Effector memory CD8-positive, alpha-beta T cell (primary cell): ENCODE data around the gene CMSS1.

Source experiments
- ATAC-seq: fragments of 150-1000 bp; cut with Tn5 transposase; replicated peaks from 2 replicates; pipeline ENCODE4 v1.10.0; 2021; ENCODE audit warnings: mild to moderate bottlenecking, moderate library complexity
- DNase-seq, 3 experiments: peaks; one replicate each; pipeline ENCODE4 v3.0.0; 2021
- H3K27ac Mint-ChIP-seq, 2 donors: one replicate each; pipeline ENCODE4 v1.8.0; 2022; ENCODE audit warnings: mild to moderate bottlenecking in 2 of 2, mixed read lengths in 2 of 2, moderate library complexity in 2 of 2
- H3K27me3 Mint-ChIP-seq, 2 donors: one replicate each; pipeline ENCODE4 v1.8.0; 2022; ENCODE audit warnings: mixed read lengths in 2 of 2
- H3K36me3 Mint-ChIP-seq: one replicate; pipeline ENCODE4 v1.8.0; 2022; ENCODE audit warnings: mild to moderate bottlenecking, moderate library complexity, mixed read lengths; ENCODE audit not compliant: insufficient read depth
- H3K4me1 Mint-ChIP-seq, 2 donors: one replicate each; pipeline ENCODE4 v1.8.0; 2022; ENCODE audit warnings: low read depth in 2 of 2, mixed read lengths in 2 of 2
- H3K4me3 Mint-ChIP-seq, 2 donors: one replicate each; pipeline ENCODE4 v1.8.0; 2022; ENCODE audit warnings: mild to moderate bottlenecking in 2 of 2, mixed read lengths in 2 of 2, moderate library complexity in 2 of 2
- H3K9me3 Mint-ChIP-seq, 2 donors: one replicate each; pipeline ENCODE4 v1.8.0; 2022; ENCODE audit warnings: mixed read lengths in 2 of 2

The CMSS1 gene

GRCh38 chr3:99938270-99938911, 120.7 kb downstream of the CMSS1 start:
- Mint-ChIP-seq H3K27me3 (no peaks in the 10 kb centered on the region), H3K4me1 (peaks cover 0 to 3% of the 10 kb centered on the region in 2 donors), H3K36me3 (no peaks in the 10 kb centered on the region), H3K4me3 (no peak overlapping the region), H3K27ac (no peak overlapping the region), H3K9me3 (no peaks in the 10 kb centered on the region)
- DNase-seq = no peak
- ATAC-seq = no peak

- H3K27ac Mint-ChIP-seq = no peak overlapping the region
- H3K4me3 Mint-ChIP-seq = no peak overlapping the region
- no peaks in the 10 kb centered on the region for H3K36me3 Mint-ChIP-seq
- ATAC-seq (no peak), DNase-seq (no peak)
- H3K9me3 Mint-ChIP-seq = no peaks in the 10 kb centered on the region
- no peaks in the 10 kb centered on the region for H3K27me3 Mint-ChIP-seq
- H3K4me1 Mint-ChIP-seq = peaks cover 0 to 3% of the 10 kb centered on the region in 2 donors
Observed at GRCh38 chr3:99939876-99940275, 122.2 kb downstream of the CMSS1 start.

- no peak for DNase-seq
- no peaks in the 10 kb centered on the region for H3K9me3 Mint-ChIP-seq
- no peaks in the 10 kb centered on the region for H3K27me3 Mint-ChIP-seq
- no peaks in the 10 kb centered on the region for H3K36me3 Mint-ChIP-seq
- no peak overlapping the region for H3K4me3 Mint-ChIP-seq
- H3K4me1 Mint-ChIP-seq = peaks cover 0 to 3% of the 10 kb centered on the region in 2 donors
- no peak overlapping the region for H3K27ac Mint-ChIP-seq
- ATAC-seq = no peak
Observed at GRCh38 chr3:99940350-99940749, 122.7 kb downstream of the CMSS1 start.

- no peaks in the 10 kb centered on the region for H3K9me3 Mint-ChIP-seq
- no peaks in the 10 kb centered on the region for H3K36me3 Mint-ChIP-seq
- H3K27me3 Mint-ChIP-seq = no peaks in the 10 kb centered on the region
- ATAC-seq (no peak), DNase-seq (no peak)
- H3K27ac Mint-ChIP-seq = no peak overlapping the region
- H3K4me1 Mint-ChIP-seq = peaks cover 0 to 3% of the 10 kb centered on the region in 2 donors
- H3K4me3 Mint-ChIP-seq = no peak overlapping the region
Observed at GRCh38 chr3:99941211-99941610, 123.5 kb downstream of the CMSS1 start.

- no peaks in the 10 kb centered on the region for H3K9me3 Mint-ChIP-seq
- DNase-seq (no peak), ATAC-seq (no peak)
- no peaks in the 10 kb centered on the region for H3K36me3 Mint-ChIP-seq
- H3K4me1 Mint-ChIP-seq = no peaks in the 10 kb centered on the region
- no peaks in the 10 kb centered on the region for H3K27me3 Mint-ChIP-seq
- no peak overlapping the region for H3K27ac Mint-ChIP-seq
- H3K4me3 Mint-ChIP-seq = no peak overlapping the region
Observed at GRCh38 chr3:99943931-99944761, 126.5 kb downstream of the CMSS1 start.

- H3K4me1 Mint-ChIP-seq = no peaks in the 10 kb centered on the region
- no peak overlapping the region for H3K27ac Mint-ChIP-seq
- DNase-seq (no peak), ATAC-seq (no peak)
- no peaks in the 10 kb centered on the region for H3K27me3 Mint-ChIP-seq
- no peaks in the 10 kb centered on the region for H3K9me3 Mint-ChIP-seq
- no peaks in the 10 kb centered on the region for H3K36me3 Mint-ChIP-seq
- no peak overlapping the region for H3K4me3 Mint-ChIP-seq
Observed at GRCh38 chr3:99945328-99945995, 127.8 kb downstream of the CMSS1 start.

GRCh38 chr3:99947356-99947755, 129.7 kb downstream of the CMSS1 start:
- Mint-ChIP-seq H3K9me3 (no peaks in the 10 kb centered on the region), H3K4me3 (no peak overlapping the region), H3K27ac (no peak overlapping the region), H3K27me3 (no peaks in the 10 kb centered on the region), H3K4me1 (no peaks in the 10 kb centered on the region), H3K36me3 (no peaks in the 10 kb centered on the region)
- ATAC-seq (no peak), DNase-seq (no peak)

GRCh38 chr3:99948467-99949089, 130.9 kb downstream of the CMSS1 start:
- DNase-seq (no peak), ATAC-seq (no peak)
- H3K27me3 Mint-ChIP-seq = no peaks in the 10 kb centered on the region
- no peaks in the 10 kb centered on the region for H3K36me3 Mint-ChIP-seq
- no peaks in the 10 kb centered on the region for H3K4me1 Mint-ChIP-seq
- no peaks in the 10 kb centered on the region for H3K9me3 Mint-ChIP-seq
- H3K4me3 Mint-ChIP-seq = no peak overlapping the region
- no peak overlapping the region for H3K27ac Mint-ChIP-seq

GRCh38 chr3:99949956-99950670, 132.5 kb downstream of the CMSS1 start:
- Mint-ChIP-seq H3K27me3 (no peaks in the 10 kb centered on the region), H3K36me3 (no peaks in the 10 kb centered on the region), H3K9me3 (no peaks in the 10 kb centered on the region), H3K4me1 (no peaks in the 10 kb centered on the region), H3K4me3 (no peak overlapping the region), H3K27ac (no peak overlapping the region)
- no peak for ATAC-seq
- no peak for DNase-seq

GRCh38 chr3:99950921-99951320, 133.3 kb downstream of the CMSS1 start:
- no peak overlapping the region for H3K27ac Mint-ChIP-seq
- no peaks in the 10 kb centered on the region for H3K4me1 Mint-ChIP-seq
- H3K9me3 Mint-ChIP-seq = no peaks in the 10 kb centered on the region
- H3K27me3 Mint-ChIP-seq = no peaks in the 10 kb centered on the region
- H3K4me3 Mint-ChIP-seq = no peak overlapping the region
- DNase-seq (no peak), ATAC-seq (no peak)
- no peaks in the 10 kb centered on the region for H3K36me3 Mint-ChIP-seq

GRCh38 chr3:99951701-99952100, 134.0 kb downstream of the CMSS1 start:
- ATAC-seq (no peak), DNase-seq (no peak)

GRCh38 chr3:99952306-99952705, 134.6 kb downstream of the CMSS1 start:
- no peaks in the 10 kb centered on the region for H3K4me1 Mint-ChIP-seq
- no peaks in the 10 kb centered on the region for H3K9me3 Mint-ChIP-seq
- H3K27ac Mint-ChIP-seq = no peak overlapping the region
- DNase-seq = no peak
- no peaks in the 10 kb centered on the region for H3K36me3 Mint-ChIP-seq
- no peaks in the 10 kb centered on the region for H3K27me3 Mint-ChIP-seq
- no peak for ATAC-seq
- H3K4me3 Mint-ChIP-seq = no peak overlapping the region

More at GRCh38 chr3:99951701-99952100, 134.0 kb downstream of the CMSS1 start:
- Mint-ChIP-seq H3K27ac (no peak overlapping the region), H3K27me3 (no peaks in the 10 kb centered on the region), H3K4me3 (no peak overlapping the region), H3K4me1 (no peaks in the 10 kb centered on the region), H3K36me3 (no peaks in the 10 kb centered on the region), H3K9me3 (no peaks in the 10 kb centered on the region)

- H3K36me3 Mint-ChIP-seq = no peaks in the 10 kb centered on the region
- no peak overlapping the region for H3K27ac Mint-ChIP-seq
- no peak overlapping the region for H3K4me3 Mint-ChIP-seq
- no peaks in the 10 kb centered on the region for H3K4me1 Mint-ChIP-seq
- no peak for DNase-seq
- ATAC-seq = no peak
- H3K9me3 Mint-ChIP-seq = no peaks in the 10 kb centered on the region
- H3K27me3 Mint-ChIP-seq = no peaks in the 10 kb centered on the region
Observed at GRCh38 chr3:99953596-99953995, 135.9 kb downstream of the CMSS1 start.
